ENCODE data around the gene PBOV1.

Gene PBOV1

DNA sequence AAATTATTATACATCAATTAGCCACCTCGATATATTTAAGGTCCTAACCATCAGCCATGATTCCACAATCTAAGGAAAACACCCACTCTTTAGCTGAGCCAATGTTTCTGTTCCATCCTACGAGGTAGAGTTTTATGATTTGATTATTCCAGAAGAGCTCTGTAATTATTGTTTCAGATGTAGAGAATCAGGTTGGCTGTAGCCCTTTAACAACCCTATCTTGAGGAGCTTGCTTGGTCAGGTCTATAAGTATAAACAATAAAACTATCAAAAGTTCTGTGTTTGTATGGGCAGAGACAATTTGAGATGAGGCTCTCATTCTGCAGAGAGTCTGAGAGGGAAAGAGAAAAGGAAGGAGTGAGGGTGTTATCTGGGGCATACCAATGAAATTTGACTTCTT lies at the start of gene PBOV1:
Gene PBOV1 (minus strand): TSS at position 43 of the 400 bp plus-strand sequence. CDS start 96 bp downstream, outside the sequence.
- DNase-seq = no peak

GRCh38 chr6:138266095-138266494 lies 47.8 kb upstream of the PBOV1 start:
- DNase-seq = no peak

DNA sequence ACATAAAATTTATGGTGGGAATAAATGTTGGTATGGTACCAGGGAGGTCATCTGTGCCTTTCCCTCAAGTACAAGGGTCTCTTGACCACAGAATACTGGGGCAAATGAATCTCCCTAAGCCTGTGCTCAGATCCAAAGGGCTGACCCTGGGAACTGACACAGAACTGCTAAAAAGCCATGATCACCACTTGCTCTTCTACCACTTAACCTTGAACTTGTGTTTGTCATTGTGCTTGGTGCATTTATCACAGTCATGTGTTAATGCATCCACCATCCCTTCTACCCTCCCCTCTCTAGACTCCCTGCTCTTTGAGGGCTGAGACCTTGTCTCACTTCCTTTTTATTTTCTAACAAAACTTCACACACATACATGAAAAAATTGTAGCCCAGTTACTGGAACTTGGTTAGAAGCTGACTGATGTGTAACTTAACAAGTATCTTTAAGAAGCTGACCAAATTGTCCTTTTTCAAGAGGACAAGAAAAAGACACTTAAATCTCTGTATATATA lies 46.1 kb upstream of the PBOV1 start:
- no peak for DNase-seq

DNA sequence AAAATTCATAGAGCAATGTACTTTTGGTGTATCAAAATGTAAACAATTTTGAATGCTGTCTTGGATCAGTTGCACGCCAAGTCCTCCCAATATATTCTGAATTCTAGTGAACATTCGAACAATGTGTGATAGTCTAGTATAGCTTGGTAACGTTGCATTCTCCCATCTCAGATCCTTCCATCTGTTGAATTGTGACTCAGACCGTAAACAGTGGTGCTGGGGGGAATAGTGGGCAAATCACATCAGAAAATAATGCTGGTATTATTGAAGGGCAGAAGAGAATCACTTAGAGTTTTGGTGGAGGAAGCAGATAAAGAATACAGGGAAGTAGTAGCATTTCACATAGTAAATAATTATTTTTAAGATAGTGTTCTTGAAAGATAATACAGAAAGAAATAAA lies 45.7 kb upstream of the PBOV1 start:
- DNase-seq = no peak

- DNase-seq = no peak
Measured at GRCh38 chr6:138261116-138261780, 43.0 kb upstream of the PBOV1 start.

DNA sequence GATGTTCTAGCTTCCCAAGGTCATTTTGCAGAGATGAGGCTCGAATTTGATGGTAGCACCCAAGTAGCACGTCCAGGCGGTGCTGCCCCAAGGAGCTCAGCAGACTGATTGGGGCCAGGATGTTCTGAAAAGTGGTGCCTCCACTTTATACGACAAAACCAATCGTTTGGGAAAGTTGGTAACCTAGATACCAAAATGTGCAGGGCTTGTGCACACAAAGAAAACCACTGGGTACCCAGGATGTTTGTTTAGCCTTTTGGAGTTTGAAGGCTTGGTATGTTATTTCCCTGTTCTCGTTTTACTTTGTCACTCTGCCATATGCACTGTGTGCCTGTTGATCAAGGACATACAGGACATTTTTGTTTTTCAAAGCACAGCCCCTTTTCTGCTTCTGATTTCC lies 40.7 kb upstream of the PBOV1 start:
- no peak for DNase-seq

- no peak for DNase-seq
Measured at GRCh38 chr6:138258197-138258596, 39.9 kb upstream of the PBOV1 start.

DNA sequence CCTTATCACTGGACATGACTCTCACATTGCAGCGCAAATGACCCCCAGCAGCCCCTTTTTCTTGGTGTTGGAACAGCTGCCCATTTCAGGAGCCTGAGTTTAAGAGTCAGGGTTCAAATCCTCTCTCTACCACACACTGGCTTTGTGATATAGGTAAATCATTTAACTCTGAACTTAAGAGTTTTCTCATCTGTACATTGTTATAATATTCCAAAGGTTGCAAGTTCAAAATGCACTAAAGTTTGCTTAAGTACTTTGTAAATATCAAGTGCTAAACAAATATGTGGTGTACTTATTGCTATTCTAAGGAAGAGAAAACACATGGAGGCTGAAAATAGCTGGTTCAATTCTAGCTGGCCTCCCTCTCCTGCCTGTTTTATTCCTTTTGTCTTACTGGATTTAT lies 39.3 kb upstream of the PBOV1 start:
- DNase-seq = no peak

DNA sequence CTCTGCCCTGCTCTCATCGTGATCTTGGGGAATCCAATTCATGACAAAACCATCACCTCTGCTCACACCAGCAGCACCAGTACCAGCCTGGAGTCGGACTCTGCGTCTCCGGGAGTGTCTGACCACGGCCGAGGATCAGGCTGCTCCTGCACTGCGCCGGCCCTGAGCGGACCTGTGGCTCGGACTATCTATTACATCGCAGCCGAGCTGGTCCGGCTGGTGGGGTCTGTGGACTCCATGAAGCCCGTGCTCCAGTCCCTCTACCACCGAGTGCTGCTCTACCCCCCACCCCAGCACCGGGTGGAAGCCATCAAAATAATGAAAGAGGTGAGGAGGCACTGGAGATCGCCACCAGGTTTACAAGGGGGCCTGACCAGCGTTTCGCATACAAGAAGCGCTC lies 37.2 kb upstream of the PBOV1 start:
- no peak for DNase-seq

- no peak for DNase-seq
Measured at GRCh38 chr6:138253731-138254130, 35.4 kb upstream of the PBOV1 start.

- no peak for DNase-seq
Measured at GRCh38 chr6:138250513-138251247, 32.4 kb upstream of the PBOV1 start.

DNA sequence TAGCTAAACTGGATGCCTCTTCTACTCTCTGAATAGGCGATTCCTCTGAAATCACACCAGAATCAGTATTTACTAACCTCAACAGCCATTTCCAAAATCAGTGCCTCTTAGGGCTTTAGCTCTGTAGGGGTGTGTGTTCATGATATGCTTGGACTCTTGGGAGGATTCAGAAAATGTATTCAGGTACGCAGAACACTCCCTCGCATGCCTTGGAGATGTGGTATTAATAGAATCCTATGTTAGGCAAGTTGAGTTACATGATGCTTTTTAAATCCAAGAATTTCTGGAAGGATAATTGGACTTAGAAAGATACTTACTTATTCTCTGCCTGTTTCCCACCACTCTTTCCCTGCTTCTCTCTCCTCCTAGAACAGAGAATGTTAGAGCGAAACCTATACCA lies 31.8 kb upstream of the PBOV1 start:
- DNase-seq = no peak

- no peak for DNase-seq
Measured at GRCh38 chr6:138248878-138249277, 30.6 kb upstream of the PBOV1 start.

GRCh38 chr6:138248011-138248410 lies 29.7 kb upstream of the PBOV1 start:
- no peak for DNase-seq

- DNase-seq = no peak
Measured at GRCh38 chr6:138246650-138247440, 28.6 kb upstream of the PBOV1 start.

DNA sequence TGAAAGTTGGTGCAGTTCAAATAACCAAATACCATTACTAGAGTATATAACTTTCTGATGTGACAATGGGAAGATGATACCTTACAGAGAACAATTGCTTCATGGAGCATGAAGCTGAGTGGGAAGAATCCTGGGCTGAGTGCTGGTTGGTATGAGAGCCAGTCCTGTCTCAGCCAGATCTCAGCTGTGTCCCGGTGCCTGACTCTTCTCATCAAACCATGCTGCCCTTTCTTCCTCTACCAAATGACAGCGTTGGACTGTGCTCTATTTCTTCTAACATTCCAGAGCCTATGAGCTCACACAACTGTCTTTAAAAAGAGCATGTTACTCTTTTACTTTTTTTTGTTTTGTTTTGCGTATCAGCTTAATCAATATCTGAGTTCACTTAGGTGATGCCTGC lies 27.5 kb upstream of the PBOV1 start:
- no peak for DNase-seq

DNA sequence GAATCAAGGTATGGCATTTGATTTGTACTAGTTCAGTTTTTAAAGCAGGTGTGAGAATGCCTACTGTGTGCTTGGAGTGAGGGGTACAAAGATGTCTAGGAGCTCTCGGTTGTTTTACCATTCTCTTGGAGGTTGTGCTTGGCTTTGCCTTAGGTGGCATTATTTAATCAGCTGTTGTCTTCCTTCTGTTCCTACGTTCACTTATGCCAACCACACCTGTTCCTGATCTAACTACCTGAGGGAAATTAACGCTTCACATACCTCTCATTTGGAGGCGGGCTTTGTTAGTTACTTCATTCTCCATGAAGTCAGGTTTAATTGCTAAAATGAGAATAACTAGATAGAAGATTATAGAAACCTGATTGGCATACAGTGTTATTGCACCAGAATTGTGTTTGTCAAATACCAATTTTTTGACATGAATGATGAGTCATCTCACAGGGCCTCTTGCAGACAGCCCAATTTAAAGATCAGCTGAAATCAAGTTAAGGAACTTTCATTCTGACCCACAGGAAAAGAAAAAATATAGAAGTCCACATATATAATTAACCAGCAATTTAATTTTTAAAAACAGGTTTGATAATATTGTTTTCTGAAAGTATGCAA lies 24.8 kb upstream of the PBOV1 start:
- no peak for DNase-seq

- DNase-seq = no peak
Measured at GRCh38 chr6:138241934-138242333, 23.6 kb upstream of the PBOV1 start.

DNA sequence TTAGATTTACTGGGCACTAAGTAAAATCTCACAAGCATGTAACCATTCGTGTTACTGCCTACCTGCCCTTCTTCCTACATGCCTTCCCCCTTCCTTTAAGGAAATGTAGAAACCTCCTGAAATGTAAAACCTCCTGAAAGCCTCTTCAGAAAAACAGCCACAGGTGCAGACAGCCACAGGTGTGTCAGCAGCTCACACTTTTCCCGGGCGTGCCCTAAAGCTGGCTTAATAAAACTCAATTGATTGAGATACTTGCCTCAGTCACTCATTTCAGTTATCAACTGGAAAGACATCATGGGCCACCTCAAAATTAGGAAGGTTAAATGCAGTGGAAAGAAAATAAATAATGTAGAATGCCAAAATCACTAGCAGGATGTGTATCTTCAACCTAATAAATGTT lies 23.1 kb upstream of the PBOV1 start:
- no peak for DNase-seq

- no peak for DNase-seq
Measured at GRCh38 chr6:138240476-138241245, 22.4 kb upstream of the PBOV1 start.

DNA sequence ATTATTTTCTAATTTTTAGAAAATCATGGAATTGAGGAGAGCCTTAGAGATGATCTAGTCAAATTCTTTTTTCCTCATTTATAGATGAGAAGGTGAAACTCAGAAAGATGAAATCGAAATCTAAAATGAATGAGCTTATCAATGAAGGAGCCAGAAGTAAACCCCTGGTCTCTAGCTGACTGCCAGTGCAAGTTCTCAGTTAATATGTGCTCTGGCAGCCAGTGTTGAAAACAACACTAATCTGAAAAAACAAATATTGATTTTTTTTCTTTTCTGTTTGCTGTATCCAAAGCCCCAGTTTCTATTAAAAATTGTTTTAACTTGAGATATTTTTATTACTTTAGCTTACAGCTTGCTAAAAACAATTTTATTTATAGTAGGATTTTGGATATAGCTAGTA lies 21.5 kb upstream of the PBOV1 start:
- DNase-seq = no peak

GRCh38 chr6:138238368-138238767 lies 20.1 kb upstream of the PBOV1 start:
- no peak for DNase-seq

Measured in CD4-positive, alpha-beta T cell treated with Interleukin-17A for 1 hour (primary cell).